ENCODE data around the gene ZMIZ1.

ZMIZ1 gene

GRCh38 chr10:79119306-79119705 is 50.5 kb downstream of the ZMIZ1 start:
- DNase-seq (ENCODE audit: low spot score) = no peak

GRCh38 chr10:79123547-79123963 is 54.8 kb downstream of the ZMIZ1 start:
- DNase-seq (ENCODE audit: low spot score) = no peak

- no peak for DNase-seq (ENCODE audit: low spot score)
These were observed 55.3 kb downstream of the ZMIZ1 start for GRCh38 chr10:79124066-79124465.

- DNase-seq (ENCODE audit: low spot score) = no peak
These were observed 56.3 kb downstream of the ZMIZ1 start for GRCh38 chr10:79125092-79125491.

- no peak for DNase-seq (ENCODE audit: low spot score)
These were observed 57.8 kb downstream of the ZMIZ1 start for GRCh38 chr10:79126351-79127080.

GRCh38 chr10:79127151-79127961 is 58.6 kb downstream of the ZMIZ1 start:
- no peak for DNase-seq (ENCODE audit: low spot score)

- DNase-seq (ENCODE audit: low spot score) = no peak
These were observed 59.6 kb downstream of the ZMIZ1 start for GRCh38 chr10:79128241-79128922.

- no peak for DNase-seq (ENCODE audit: low spot score)
These were observed 60.1 kb downstream of the ZMIZ1 start for GRCh38 chr10:79128923-79129305.

GRCh38 chr10:79129361-79129997 is 60.7 kb downstream of the ZMIZ1 start:
- no peak for DNase-seq (ENCODE audit: low spot score)

GRCh38 chr10:79130255-79130654 is 61.5 kb downstream of the ZMIZ1 start:
- DNase-seq (ENCODE audit: low spot score) = no peak

- DNase-seq (ENCODE audit: low spot score) = no peak
These were observed 62.1 kb downstream of the ZMIZ1 start for GRCh38 chr10:79130846-79131245.

GRCh38 chr10:79131836-79132631 is 63.3 kb downstream of the ZMIZ1 start:
- no peak for DNase-seq (ENCODE audit: low spot score)

- no peak for DNase-seq (ENCODE audit: low spot score)
These were observed 64.1 kb downstream of the ZMIZ1 start for GRCh38 chr10:79132681-79133381.

GRCh38 chr10:79133416-79133815 is 64.7 kb downstream of the ZMIZ1 start:
- DNase-seq (ENCODE audit: low spot score) = no peak

GRCh38 chr10:79135790-79136189 is 67.0 kb downstream of the ZMIZ1 start:
- DNase-seq (ENCODE audit: low spot score) = no peak

- DNase-seq (ENCODE audit: low spot score) = no peak
These were observed 67.7 kb downstream of the ZMIZ1 start for GRCh38 chr10:79136236-79137005.

GRCh38 chr10:79137300-79137756 is 68.6 kb downstream of the ZMIZ1 start:
- no peak for DNase-seq (ENCODE audit: low spot score)

- DNase-seq (ENCODE audit: low spot score) = peak; percentile 44
These were observed 69.1 kb downstream of the ZMIZ1 start for GRCh38 chr10:79137826-79138225.

GRCh38 chr10:79138449-79139123 is 69.8 kb downstream of the ZMIZ1 start:
- no peak for DNase-seq (ENCODE audit: low spot score)
